HepG2 (cell line): Measurements from ENCODE around the gene ZER1. TPM values are rescaled to one million over a fixed set of nuclear protein-coding genes. Genes with fewer than 3 reads are reported as not detected.

Source experiments
- AFF4 ChIP-seq: sonication (generic); formaldehyde crosslinking; IDR thresholded peaks from 2 replicates; pipeline ENCODE4 v1.4.0; 2020; ENCODE audit warnings: missing genetic modification reagents
- CEBPZ ChIP-seq: IDR thresholded peaks from 2 replicates; pipeline ENCODE4 v1.6.1; 2012; ENCODE audit warnings: low read length, improper control_type of control experiment
- NFYB ChIP-seq: sonication (generic); formaldehyde crosslinking; IDR thresholded peaks from 2 replicates; pipeline ENCODE4 v1.4.0; 2020; ENCODE audit warnings: missing genetic modification reagents
- RBM39 ChIP-seq: fragments of 200-400 bp; formaldehyde crosslinking; IDR thresholded peaks from one replicate; pipeline ENCODE4 v1.6.1; 2018; ENCODE audit warnings: antibody characterized with exemption, mild to moderate bottlenecking, low read depth, low read length; ENCODE audit not compliant: poor library complexity, severe bottlenecking
- SIN3B ChIP-seq: fragments of 150-350 bp; IDR thresholded peaks from 2 replicates; pipeline ENCODE4 v1.6.1; 2014; ENCODE audit warnings: low read length
- SP1 ChIP-seq, 2 experiments: fragments of 450-650 bp in 1 of 2; sonication (generic) in 1 of 2; formaldehyde crosslinking in 1 of 2; IDR thresholded peaks; 2 replicates each; pipeline versions ENCODE4 v1.4.0 to v1.6.1; 2016 to 2020; ENCODE audit warnings: missing genetic modification reagents in 1 of 2
- YEATS4 ChIP-seq: sonication (generic); formaldehyde crosslinking; IDR thresholded peaks from 2 replicates; pipeline ENCODE4 v1.4.0; 2020; ENCODE audit warnings: missing genetic modification reagents, borderline replicate concordance
- ZFAT ChIP-seq: sonication (generic); formaldehyde crosslinking; conservative IDR thresholded peaks from 2 replicates; pipeline ENCODE4 v1.8.1; 2023; ENCODE audit warnings: missing genetic modification reagents, inconsistent platforms
- ZSCAN20 ChIP-seq: sonication (generic); formaldehyde crosslinking; IDR thresholded peaks from 2 replicates; pipeline ENCODE4 v1.4.0; 2020; ENCODE audit warnings: missing genetic modification reagents, mild to moderate bottlenecking, borderline replicate concordance
- polyA plus RNA-seq, 8 experiments: library from polyadenylated mRNA; depleted of rRNA in 3 of 8; stranded (reverse) in 7 of 8; unstranded in 1 of 8; fragments of >200 nt; fragmentation: Illumina TruSeq in 4 of 8; extraction: Trizol in 4 of 8; gene quantifications; 2 replicates each; pipeline versions ENCODE4 v1.2.1 to v1.2.3, GENCODE V29; 2011 to 2016; ENCODE audit warnings: low read depth in 4 of 8, missing spikeins in 1 of 8, mixed read lengths in 1 of 8; ENCODE audit not compliant: insufficient read depth in 1 of 8
- total RNA-seq, 5 experiments: library from RNA; depleted of rRNA; stranded (reverse); fragments of >200 nt; fragmentation: Illumina TruSeq; extraction: Trizol; gene quantifications; 2 replicates each; pipeline ENCODE4 v1.2.3, GENCODE V29; 2016; ENCODE audit warnings: low read depth in 1 of 5
- TF ChIP-seq, protein P1 (sequence below): IDR thresholded peaks from 2 replicates; pipeline ENCODE4 v1.6.1; 2016; ENCODE audit warnings: low read depth, missing genetic modification reagents, missing compliant biosample characterization
- TF ChIP-seq, protein P2 (sequence below): sonication (generic); formaldehyde crosslinking; IDR thresholded peaks from 2 replicates; pipeline ENCODE4 v1.5.1; 2020; ENCODE audit warnings: missing genetic modification reagents, mild to moderate bottlenecking, borderline replicate concordance

ZER1 gene
- total and polyA plus RNA-seq, 2 of the 13 experiments (the other 11 are each of a cell fraction or from before 2014, with no cell fraction given), result 7.7 to 40.0 TPM

DNA sequence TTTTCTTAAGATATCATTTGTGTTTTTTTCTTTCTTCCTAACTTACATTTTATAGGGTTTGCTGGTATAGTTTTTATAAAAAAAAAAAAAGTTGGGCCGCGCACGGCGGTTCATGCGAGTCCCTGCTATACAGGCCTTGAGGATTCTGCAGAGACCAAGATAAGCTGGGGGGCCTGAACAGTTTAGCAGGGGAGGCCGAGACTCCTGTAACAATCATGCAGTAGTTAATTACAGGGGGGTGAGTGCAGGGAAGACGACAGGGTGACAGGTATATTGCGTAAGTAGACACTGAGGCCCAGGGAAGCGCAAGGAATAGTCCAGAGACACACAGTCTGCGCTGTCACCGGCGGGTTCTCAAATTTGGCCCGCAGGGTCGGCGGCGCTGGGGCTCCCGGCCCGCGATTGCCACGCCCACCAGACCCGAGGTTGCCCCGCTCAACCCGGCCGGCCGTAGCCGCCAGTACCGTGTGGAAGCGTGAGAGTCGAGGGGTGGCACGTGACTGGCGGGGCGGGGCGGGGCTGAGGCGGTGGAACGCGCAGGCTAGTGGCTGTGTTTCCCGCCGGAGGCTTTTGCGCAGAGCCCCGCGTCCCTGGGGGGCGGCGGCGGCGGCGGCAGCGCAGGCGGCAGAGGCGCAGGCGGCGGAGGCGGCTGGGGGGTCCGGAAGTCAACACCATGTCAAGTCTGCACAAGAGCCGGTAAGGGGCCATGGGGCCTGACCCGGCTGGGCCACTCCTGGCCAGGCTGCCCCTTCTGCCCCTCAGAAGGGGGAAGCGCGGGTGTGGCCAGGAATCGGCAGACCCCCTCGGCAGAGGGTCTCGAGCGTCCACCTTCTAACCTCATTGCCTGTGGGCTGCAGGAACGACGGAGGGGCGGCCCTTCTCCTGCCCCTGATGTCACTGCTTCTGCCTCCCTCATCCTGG lies 15.2 kb upstream of the ZER1 start, which contains the start of gene TBC1D13 (continued):
- TF ChIP-seq AFF4 (CRISPR knock-in tag), result peak; percentile 73; the same call in 1 of the 2 replicates
- TF ChIP-seq, protein P1, sequence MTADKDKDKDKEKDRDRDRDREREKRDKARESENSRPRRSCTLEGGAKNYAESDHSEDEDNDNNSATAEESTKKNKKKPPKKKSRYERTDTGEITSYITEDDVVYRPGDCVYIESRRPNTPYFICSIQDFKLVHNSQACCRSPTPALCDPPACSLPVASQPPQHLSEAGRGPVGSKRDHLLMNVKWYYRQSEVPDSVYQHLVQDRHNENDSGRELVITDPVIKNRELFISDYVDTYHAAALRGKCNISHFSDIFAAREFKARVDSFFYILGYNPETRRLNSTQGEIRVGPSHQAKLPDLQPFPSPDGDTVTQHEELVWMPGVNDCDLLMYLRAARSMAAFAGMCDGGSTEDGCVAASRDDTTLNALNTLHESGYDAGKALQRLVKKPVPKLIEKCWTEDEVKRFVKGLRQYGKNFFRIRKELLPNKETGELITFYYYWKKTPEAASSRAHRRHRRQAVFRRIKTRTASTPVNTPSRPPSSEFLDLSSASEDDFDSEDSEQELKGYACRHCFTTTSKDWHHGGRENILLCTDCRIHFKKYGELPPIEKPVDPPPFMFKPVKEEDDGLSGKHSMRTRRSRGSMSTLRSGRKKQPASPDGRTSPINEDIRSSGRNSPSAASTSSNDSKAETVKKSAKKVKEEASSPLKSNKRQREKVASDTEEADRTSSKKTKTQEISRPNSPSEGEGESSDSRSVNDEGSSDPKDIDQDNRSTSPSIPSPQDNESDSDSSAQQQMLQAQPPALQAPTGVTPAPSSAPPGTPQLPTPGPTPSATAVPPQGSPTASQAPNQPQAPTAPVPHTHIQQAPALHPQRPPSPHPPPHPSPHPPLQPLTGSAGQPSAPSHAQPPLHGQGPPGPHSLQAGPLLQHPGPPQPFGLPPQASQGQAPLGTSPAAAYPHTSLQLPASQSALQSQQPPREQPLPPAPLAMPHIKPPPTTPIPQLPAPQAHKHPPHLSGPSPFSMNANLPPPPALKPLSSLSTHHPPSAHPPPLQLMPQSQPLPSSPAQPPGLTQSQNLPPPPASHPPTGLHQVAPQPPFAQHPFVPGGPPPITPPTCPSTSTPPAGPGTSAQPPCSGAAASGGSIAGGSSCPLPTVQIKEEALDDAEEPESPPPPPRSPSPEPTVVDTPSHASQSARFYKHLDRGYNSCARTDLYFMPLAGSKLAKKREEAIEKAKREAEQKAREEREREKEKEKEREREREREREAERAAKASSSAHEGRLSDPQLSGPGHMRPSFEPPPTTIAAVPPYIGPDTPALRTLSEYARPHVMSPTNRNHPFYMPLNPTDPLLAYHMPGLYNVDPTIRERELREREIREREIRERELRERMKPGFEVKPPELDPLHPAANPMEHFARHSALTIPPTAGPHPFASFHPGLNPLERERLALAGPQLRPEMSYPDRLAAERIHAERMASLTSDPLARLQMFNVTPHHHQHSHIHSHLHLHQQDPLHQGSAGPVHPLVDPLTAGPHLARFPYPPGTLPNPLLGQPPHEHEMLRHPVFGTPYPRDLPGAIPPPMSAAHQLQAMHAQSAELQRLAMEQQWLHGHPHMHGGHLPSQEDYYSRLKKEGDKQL, result peak; percentile 43; the same call in 1 of the 2 replicates
- TF ChIP-seq RBM39, result peak; percentile 66
- TF ChIP-seq CEBPZ, result no peak
- peak; percentile 90 for TF ChIP-seq ZSCAN20 (CRISPR knock-in tag)
- TF ChIP-seq YEATS4 (CRISPR knock-in tag), result peak; percentile 97
- TF ChIP-seq, protein P2, sequence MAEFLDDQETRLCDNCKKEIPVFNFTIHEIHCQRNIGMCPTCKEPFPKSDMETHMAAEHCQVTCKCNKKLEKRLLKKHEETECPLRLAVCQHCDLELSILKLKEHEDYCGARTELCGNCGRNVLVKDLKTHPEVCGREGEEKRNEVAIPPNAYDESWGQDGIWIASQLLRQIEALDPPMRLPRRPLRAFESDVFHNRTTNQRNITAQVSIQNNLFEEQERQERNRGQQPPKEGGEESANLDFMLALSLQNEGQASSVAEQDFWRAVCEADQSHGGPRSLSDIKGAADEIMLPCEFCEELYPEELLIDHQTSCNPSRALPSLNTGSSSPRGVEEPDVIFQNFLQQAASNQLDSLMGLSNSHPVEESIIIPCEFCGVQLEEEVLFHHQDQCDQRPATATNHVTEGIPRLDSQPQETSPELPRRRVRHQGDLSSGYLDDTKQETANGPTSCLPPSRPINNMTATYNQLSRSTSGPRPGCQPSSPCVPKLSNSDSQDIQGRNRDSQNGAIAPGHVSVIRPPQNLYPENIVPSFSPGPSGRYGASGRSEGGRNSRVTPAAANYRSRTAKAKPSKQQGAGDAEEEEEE, result no peak
- peak; percentile 65 for TF ChIP-seq SIN3B
- TF ChIP-seq ZFAT (CRISPR knock-in tag), result 0 out of 2 replicates have a peak, but pooled peaks have one; percentile 70
- TF ChIP-seq NFYB (CRISPR knock-in tag), result 0 out of 2 replicates have a peak, but pooled peaks have one; percentile 36
- TF ChIP-seq SP1 (IDR thresholded peaks at IDR 0.05), result no peak
- peak; percentile 97 for TF ChIP-seq SP1 (CRISPR knock-in tag; IDR thresholded peaks at IDR 0.05)
